HEK293 (cell line): ENCODE results near the gene ZNF224.
A peak's percentile ranks its signal among the peaks of the same experiment; 100 is the strongest.

Experiments used
- BCL11B ChIP-seq: fragments of 450-650 bp; formaldehyde crosslinking; IDR thresholded peaks from 2 replicates; pipeline ENCODE4 v1.5.1; 2016; ENCODE audit warnings: low read depth, missing biosample characterization, missing genetic modification characterization
- HOXA7 ChIP-seq: sonication (generic); formaldehyde crosslinking; IDR thresholded peaks from 2 replicates; pipeline ENCODE4 v1.8.1; 2022; ENCODE audit warnings: missing genetic modification reagents, borderline replicate concordance
- KLF17 ChIP-seq: fragments of 450-650 bp; formaldehyde crosslinking; IDR thresholded peaks from 2 replicates; pipeline ENCODE4 v1.5.1; 2016; ENCODE audit warnings: missing biosample characterization, missing genetic modification characterization
- PATZ1 ChIP-seq: fragments of 450-650 bp; formaldehyde crosslinking; IDR thresholded peaks from 2 replicates; pipeline ENCODE4 v1.5.1; 2016; ENCODE audit warnings: missing biosample characterization, missing genetic modification characterization
- PRDM6 ChIP-seq: fragments of 450-650 bp; formaldehyde crosslinking; IDR thresholded peaks from 2 replicates; pipeline ENCODE4 v1.5.1; 2017; ENCODE audit warnings: missing biosample characterization, missing genetic modification characterization
- RBAK ChIP-seq: fragments of 450-650 bp; formaldehyde crosslinking; IDR thresholded peaks from 2 replicates; pipeline ENCODE4 v1.5.1; 2016; ENCODE audit warnings: missing biosample characterization, missing genetic modification characterization
- YY1 ChIP-seq: fragments of 450-650 bp; formaldehyde crosslinking; IDR thresholded peaks from 2 replicates; pipeline ENCODE4 v1.5.1; 2018; ENCODE audit warnings: missing biosample characterization, missing genetic modification characterization
- ZBTB1 ChIP-seq: fragments of 450-650 bp; formaldehyde crosslinking; IDR thresholded peaks from 2 replicates; pipeline ENCODE4 v1.5.1; 2016; ENCODE audit warnings: missing biosample characterization, missing genetic modification characterization
- ZBTB10 ChIP-seq: fragments of 450-650 bp; formaldehyde crosslinking; IDR thresholded peaks from 2 replicates; pipeline ENCODE4 v1.5.1; 2016; ENCODE audit warnings: missing biosample characterization, missing genetic modification characterization
- ZBTB20 ChIP-seq: fragments of 450-650 bp; formaldehyde crosslinking; IDR thresholded peaks from 2 replicates; pipeline ENCODE4 v1.5.1; 2016; ENCODE audit warnings: missing biosample characterization, missing genetic modification characterization
- ZNF114 ChIP-seq: fragments of 450-650 bp; formaldehyde crosslinking; IDR thresholded peaks from 2 replicates; pipeline ENCODE4 v1.5.0; 2017; ENCODE audit warnings: missing biosample characterization, missing genetic modification characterization
- ZNF280C ChIP-seq: fragments of 450-650 bp; formaldehyde crosslinking; IDR thresholded peaks from 2 replicates; pipeline ENCODE4 v1.5.1; 2016; ENCODE audit warnings: missing biosample characterization, missing genetic modification characterization
- ZNF311 ChIP-seq: fragments of 450-650 bp; formaldehyde crosslinking; IDR thresholded peaks from 2 replicates; pipeline ENCODE4 v1.5.1; 2017; ENCODE audit warnings: missing biosample characterization, missing genetic modification characterization, borderline replicate concordance
- ZNF324 ChIP-seq: fragments of 450-650 bp; formaldehyde crosslinking; IDR thresholded peaks from 2 replicates; pipeline ENCODE4 v1.5.1; 2016; ENCODE audit warnings: missing biosample characterization, missing genetic modification characterization
- ZNF341 ChIP-seq: fragments of 450-650 bp; formaldehyde crosslinking; IDR thresholded peaks from 2 replicates; pipeline ENCODE4; 2016; ENCODE audit warnings: low read depth, missing biosample characterization, missing genetic modification characterization
- ZNF398 ChIP-seq: fragments of 450-650 bp; formaldehyde crosslinking; IDR thresholded peaks from 2 replicates; pipeline ENCODE4 v1.5.1; 2017; ENCODE audit warnings: missing biosample characterization, missing genetic modification characterization
- ZNF488 ChIP-seq: fragments of 450-650 bp; formaldehyde crosslinking; IDR thresholded peaks from 2 replicates; pipeline ENCODE4 v1.5.1; 2016; ENCODE audit warnings: missing biosample characterization, missing genetic modification characterization
- ZNF530 ChIP-seq: fragments of 450-650 bp; formaldehyde crosslinking; IDR thresholded peaks from 2 replicates; pipeline ENCODE4 v1.5.1; 2016; ENCODE audit warnings: low read depth, missing biosample characterization, missing genetic modification characterization
- ZNF549 ChIP-seq: fragments of 450-650 bp; IDR thresholded peaks from 2 replicates; pipeline ENCODE4 v1.5.1; 2018; ENCODE audit warnings: missing biosample characterization, missing genetic modification characterization, mild to moderate bottlenecking, inconsistent platforms, moderate library complexity
- ZNF639 ChIP-seq: fragments of 450-650 bp; formaldehyde crosslinking; IDR thresholded peaks from 2 replicates; pipeline ENCODE4 v1.5.1; 2016; ENCODE audit warnings: missing biosample characterization, missing genetic modification characterization
- ZNF692 ChIP-seq: fragments of 450-650 bp; formaldehyde crosslinking; IDR thresholded peaks from 2 replicates; pipeline ENCODE4 v1.5.1; 2016; ENCODE audit warnings: missing biosample characterization, missing genetic modification characterization
- ZSCAN23 ChIP-seq: fragments of 450-650 bp; formaldehyde crosslinking; IDR thresholded peaks from 2 replicates; pipeline ENCODE4 v1.5.1; 2016; ENCODE audit warnings: missing biosample characterization, missing genetic modification characterization
- ZSCAN30 ChIP-seq: fragments of 450-650 bp; IDR thresholded peaks from 2 replicates; pipeline ENCODE4 v1.5.1; 2018; ENCODE audit warnings: missing biosample characterization, mild to moderate bottlenecking, missing genetic modification characterization, moderate library complexity

Gene ZNF224

GRCh38 chr19:44071824-44072542 is 22.2 kb upstream of the ZNF224 start, which contains the start of gene ZNF284 (continued):
- TF ChIP-seq ZNF324 (tag by site-specific recombination) (peak; percentile 72; the same call in 1 of the 2 replicates), BCL11B (tag by site-specific recombination) (no peak), ZNF549 (no peak), YY1 (no peak; the same call in none of the 2 replicates), ZBTB10 (tag by site-specific recombination) (peak; percentile 78), ZBTB20 (tag by site-specific recombination) (peak; percentile 98), ZSCAN30 (peak; percentile 17), ZNF280C (tag by site-specific recombination) (no peak; the same call in 1 of the 2 replicates), ZNF398 (tag by site-specific recombination) (no peak), KLF17 (tag by site-specific recombination) (peak; percentile 61), PRDM6 (no peak), HOXA7 (CRISPR knock-in tag) (no peak), PATZ1 (tag by site-specific recombination) (peak; percentile 99), RBAK (tag by site-specific recombination) (peak; percentile 48; the same call in 1 of the 2 replicates), ZNF341 (tag by site-specific recombination) (peak; percentile 57; the same call in 1 of the 2 replicates), ZNF692 (tag by site-specific recombination) (peak; percentile 91), ZBTB1 (no peak), ZNF639 (tag by site-specific recombination) (peak; percentile 87; the same call in 1 of the 2 replicates), ZNF530 (tag by site-specific recombination) (no peak), ZNF311 (tag by site-specific recombination) (no peak), ZNF114 (no peak), ZSCAN23 (tag by site-specific recombination) (no peak), ZNF488 (tag by site-specific recombination) (no peak; the same call in 1 of the 2 replicates)
- TF ChIP-seq, all 188 proteins: peak for 83
